ENCODE results near the gene UBE2G2.

GRCh38 chr21:44791993-44792392, 9.6 kb downstream of the UBE2G2 start:
- no peak for TF ChIP-seq CTCF (IDR thresholded peaks at IDR 0.05; ENCODE audit: extremely low read depth in 1 of 2, insufficient read depth in 1 of 2, low read depth in 1 of 2, low read length in 2 of 2)
- TF ChIP-seq POLR2AphosphoS5 (IDR thresholded peaks at IDR 0.05; ENCODE audit: insufficient read depth, low read depth, low read length): no peak
- TF ChIP-seq POLR2A (IDR thresholded peaks at IDR 0.05; ENCODE audit: low read depth, low read length): no peak
